DMS53 treated with DMSO at 0.1 percent for 48 hours (cell line): Measurements from ENCODE around the gene RTN4IP1.

ENCODE experiments used
- DNase-seq: peaks from one replicate; lab custom pipeline; 2025; ENCODE audit not compliant: unreplicated experiment; lab: John Stamatoyannopoulos, UW

The RTN4IP1 gene

GRCh38 chr6:106525107-106525881, 104.0 kb downstream of the RTN4IP1 start:
- DNase-seq, result peak; percentile 17

GRCh38 chr6:106522562-106523250, 106.6 kb downstream of the RTN4IP1 start:
- DNase-seq, result no peak
